Activated naive CD4-positive, alpha-beta T cell treated with Interleukin-2 at 50 U/mL for 16 hours (primary cell): Measurements from ENCODE around the gene LUC7L3.

Source experiments
- DNase-seq: peaks from one replicate; pipeline ENCODE4 v3.0.0-alpha.2; 2020

LUC7L3 gene

DNA sequence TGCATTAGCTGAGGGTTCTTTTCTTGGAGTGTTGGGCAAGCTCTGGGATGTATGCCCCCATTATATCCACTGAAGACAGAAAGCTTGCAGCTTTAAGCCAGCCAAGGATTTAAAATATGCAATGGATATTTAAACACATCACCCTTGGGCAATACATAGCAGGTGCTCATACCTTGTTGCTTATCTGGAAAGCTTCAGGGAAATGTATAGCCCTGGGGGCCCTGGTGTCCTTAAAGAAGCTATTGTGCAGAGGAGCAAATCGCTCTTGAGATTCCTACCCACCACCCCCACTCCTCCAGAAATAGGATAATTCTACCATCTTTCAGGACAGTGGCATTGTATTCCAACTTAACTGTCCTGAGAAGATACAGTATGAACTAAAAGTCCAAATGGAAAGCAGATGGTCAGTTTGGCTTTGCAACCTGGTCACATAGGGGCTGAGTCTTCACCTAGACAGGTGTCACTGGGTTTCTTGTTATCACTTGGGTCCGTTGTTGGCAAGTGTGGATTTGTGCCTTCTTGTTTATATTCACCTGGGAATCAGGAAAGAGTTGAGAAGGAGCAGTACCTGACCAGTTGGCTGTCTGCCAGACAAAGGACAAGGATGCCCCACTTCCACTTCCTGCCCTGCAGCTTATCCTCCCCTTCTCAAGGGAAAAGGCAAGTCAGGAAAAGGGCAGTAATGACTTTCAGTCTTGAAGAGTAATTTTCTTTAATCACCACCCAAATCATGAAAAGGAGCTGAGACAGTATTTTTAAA, 44.5 kb downstream of the LUC7L3 start:
- no peak for DNase-seq

DNA sequence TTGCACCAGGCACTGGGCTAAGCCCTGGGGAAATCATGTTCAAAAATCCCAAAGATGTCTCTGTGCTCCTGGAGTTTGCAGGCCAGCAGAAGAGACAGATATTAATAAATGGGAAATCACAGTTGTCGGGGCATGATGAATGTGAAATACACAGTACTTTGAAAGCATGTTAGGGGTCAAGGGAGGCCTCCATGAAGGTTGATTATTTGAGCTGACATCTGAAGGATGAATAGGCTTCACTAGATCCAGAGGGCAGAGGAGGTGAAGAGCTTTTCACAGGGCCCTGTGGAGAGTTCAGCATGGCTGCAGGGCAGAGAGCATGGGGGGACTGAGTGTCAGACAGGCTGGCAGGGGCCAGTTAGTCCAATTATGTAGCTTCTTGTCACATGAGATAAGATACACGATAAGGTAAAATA, 45.3 kb downstream of the LUC7L3 start:
- DNase-seq: no peak

DNA sequence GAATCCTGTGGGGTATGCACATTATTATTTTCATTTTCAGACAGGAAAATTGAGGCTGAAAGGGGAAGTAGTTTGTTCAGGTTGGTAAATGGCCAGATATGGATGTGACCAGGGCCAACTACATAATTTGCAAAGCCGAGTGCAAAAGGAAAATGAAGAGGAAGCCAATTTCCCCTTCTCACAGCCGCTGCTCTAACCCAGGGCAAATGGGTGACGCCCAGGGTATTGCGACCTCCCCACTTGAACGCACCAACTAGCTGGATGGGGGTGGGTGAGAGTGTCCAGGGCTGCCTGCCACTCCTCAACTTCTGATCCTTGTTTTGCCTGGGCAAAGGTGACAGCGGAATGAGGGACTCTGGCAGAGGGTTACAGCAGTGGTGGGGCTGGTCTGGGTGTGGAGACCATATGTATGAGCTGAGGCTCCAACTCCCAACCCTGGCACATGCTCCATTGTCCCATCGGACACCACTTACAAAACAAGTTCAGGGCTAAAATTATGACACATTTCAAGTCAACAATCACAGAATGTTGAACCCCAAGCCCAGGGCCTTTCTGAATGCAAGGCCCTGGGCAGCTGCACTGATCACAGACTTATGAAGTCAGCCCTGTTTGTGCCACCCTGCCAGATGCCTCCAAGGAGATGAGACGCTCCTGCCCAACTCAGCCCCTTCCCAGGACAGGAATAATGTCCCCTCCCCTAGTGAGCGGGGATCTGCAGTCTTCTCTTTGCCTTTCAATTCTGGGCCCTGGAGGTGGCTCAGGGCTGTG, 46.2 kb downstream of the LUC7L3 start:
- no peak for DNase-seq

DNA sequence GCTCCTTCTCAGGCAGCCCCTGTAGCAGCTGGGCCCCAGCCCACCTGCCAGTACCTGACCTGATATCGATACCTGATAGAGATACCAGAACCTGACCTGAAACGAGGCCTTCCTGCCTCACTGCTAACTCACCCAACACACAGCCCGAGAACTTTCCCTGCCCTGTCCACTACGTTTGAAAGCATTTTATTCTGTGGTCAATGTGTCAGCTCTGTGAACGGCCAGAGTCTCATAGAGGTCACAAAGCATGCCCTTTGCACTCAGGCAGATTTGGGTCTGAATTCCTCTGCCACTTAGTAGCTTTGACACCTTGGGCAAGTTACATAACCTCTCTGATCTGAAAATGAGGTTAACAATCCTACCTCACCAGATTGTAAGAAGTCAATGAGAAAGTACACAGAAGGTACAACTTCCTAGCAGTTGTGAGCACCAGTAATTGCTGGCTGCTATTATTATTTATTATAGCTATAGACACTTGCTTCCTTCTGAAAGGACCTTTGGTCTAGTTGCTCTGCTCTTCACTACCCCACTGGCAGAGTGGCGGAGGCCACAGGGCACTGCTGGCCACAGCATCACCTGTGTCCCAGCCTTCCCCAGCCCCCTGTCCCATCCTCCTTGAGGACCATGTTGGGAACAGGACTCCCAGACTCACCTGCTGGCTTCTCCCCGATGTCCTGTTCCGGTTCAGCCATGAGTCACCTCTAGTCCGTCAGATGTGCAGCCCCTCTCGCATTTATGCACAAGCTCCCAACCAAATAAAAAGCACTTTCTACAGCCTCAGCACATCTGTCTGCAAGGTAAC, 47.0 kb downstream of the LUC7L3 start:
- no peak for DNase-seq

DNA sequence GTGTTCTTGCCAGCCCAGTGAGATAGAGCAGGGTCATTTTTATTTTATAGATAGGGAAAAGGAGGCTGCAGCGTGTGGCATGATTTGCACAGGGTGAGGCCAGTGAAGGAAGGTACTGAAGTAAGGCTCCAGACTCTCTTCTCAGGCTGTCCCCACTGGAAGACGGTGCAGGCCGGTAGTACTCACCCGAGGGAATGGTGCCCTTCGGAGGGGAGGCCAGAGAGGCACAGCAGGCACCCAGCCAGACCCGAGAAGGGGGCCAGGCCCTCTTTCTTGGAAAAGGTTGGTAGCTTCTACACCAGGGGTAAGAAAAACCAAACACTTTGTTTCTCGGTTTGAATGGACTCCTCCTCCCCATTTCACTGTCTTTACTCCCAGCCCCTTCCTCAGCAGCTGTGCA, 47.6 kb downstream of the LUC7L3 start:
- DNase-seq: no peak

DNA sequence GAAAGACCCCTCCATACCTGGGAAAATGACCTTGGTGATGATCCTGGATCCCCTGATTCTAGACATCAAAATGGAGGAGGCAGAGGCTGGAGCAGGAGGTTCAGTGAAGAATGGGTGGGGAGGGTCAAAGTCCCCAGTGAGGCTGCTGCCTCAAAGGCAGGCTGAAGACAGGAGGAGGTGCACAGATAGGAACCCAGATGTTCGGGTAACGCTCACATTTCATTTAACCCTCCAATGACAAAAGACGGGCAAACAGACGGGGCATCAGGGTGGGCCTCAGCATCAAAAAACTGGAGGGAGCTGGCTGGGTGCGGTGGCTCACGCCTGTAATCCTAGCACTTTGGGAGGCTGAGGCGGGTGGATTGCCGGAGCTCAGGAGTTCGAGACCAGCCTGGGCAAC, 48.0 kb downstream of the LUC7L3 start, which contains the start of gene ANKRD40CL:
Gene ANKRD40CL, minus strand, starts transcription at position 73 of the 400 bp plus-strand sequence. CDS start 605 bp downstream, outside the sequence.
- no peak for DNase-seq

DNA sequence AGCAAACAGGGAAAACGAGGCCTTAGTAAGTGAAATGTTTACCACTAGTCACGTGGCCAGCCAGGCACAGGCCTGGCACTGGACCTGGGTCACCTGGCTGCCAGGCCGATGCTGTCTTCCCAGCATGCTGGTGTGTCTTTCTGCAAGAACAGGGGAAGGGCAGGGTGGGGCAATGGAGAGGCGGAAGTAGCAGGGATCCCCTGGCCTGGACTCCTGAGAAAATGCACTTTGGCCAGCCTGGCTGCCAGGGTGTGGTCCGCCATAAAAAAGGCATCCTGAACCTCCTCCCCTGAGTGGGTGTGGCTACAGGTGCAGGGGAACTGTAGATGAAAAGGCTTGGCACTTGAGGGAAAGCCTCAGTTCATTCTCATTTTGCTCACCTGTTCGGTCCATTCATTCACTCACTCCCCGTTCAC, 49.0 kb downstream of the LUC7L3 start:
- no peak for DNase-seq

DNA sequence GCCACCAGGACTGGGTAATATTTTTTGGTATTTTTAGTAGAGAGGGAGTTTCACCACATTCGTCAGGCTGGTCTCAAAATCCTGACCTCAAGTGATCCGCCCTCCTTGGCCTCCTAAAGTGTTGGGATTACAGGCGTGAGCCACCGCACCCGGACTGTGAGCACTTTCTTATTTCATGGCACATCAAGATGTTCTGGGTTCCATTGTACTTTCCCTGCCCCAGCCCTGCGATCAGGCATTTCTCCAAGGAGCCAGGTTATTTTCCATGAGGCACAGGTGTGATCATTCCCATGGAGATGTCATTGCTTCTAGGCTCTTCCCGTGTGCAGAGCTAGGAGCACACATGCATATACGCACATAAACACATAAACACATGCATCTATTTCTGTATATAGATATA, 50.5 kb downstream of the LUC7L3 start:
- DNase-seq: no peak

DNA sequence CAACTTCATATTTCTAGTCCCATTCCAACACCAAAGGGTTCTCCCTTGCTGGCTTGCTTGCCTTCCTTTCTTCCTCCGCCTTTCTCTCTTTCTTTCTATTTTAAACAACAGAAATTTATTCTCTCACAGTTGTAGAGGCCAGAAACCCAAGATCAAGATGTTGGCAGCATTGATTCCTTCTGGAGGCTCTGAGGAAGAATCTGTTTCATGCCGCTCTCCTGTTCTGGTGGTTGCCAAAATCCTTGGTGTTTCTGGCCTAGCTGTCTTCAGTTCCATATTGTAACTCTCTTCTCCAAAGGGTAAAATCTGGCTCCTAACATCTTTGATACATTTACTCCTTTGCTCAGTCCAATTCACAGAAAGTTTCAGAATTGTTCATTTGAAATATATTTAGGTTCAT, 50.9 kb downstream of the LUC7L3 start:
- no peak for DNase-seq

DNA sequence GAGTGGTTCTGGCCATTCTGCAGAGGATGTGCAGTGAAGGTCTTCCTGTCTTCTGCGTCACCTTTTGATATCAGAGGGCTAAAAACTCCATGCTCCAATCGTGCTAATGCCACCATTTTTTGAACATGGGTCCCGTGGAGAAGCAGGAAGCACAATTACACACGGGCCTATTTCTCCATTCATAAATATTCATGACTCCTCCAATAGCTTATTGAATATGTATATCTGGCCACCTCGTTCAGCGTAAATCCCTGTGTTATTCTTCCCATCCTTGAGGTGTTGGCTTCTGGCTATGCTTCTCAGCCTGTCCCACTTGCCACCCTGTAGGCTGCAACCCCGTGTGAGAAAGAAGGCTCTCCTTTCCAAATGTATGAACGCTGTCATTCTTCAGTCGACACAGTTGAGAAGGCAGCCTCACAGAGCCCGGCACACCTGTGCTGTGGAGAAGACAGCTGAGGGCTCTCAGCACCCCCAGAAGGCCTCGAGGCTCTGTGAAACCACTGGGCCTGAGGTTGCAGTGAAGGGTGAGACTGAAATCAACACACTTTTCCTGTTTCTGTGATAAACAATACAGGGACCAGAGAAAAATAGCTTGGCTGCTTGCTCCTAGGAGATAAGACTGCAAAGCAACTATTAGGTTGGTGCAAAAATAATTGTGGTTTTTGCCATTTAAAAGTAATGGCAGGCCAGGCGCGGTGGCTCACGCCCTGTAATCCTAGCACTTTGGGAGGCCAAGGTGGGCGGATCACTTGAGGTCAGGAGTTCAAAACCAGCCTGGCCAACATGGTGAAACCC, 52.8 kb downstream of the LUC7L3 start:
- DNase-seq: no peak

DNA sequence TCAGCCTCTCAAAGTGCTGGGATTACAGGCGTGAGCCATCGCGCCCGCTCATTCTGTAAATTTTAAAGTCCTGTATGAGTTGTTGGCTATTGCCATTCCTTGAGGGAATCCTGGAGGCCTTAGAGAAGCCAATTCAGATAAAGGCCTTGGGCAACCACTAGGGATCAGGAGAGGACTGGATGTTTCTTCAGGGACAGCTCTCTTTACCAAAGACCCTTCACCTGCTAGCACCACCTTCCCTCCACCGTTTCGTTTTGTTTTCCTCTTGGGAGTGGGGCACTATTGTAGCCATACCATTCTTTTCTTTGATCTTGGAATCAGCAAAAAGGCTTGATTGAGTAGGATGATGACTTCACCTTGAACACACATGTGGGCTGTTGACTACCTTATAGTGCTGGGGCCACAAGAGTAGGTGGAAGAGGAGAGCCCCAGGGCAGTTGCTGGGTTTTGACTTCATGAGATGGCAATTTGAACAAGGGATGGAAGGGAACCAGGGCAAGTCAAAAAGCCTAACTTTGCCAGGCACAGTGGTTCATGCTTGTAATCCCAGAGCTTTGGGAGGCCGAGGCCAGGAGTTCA, 54.9 kb downstream of the LUC7L3 start:
- no peak for DNase-seq

DNA sequence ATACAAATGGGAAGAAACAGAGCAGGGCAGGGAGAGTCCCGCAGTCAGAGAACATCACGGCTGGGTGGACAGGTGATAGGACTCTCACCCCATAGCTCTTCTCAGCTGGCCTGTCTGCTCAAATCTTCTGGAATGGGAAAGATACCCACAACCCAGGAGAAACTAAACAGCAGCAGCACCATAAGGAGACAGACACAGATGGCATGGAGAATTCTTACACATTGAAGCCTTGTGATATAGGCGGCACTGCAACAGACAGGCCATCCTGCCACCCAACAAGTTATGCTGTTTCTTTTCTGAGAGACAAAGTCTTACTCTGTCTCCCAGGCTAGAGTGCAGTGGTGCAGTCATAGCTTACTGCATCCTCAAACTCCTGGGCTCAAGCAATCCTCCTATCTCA, 56.5 kb downstream of the LUC7L3 start:
- no peak for DNase-seq

DNA sequence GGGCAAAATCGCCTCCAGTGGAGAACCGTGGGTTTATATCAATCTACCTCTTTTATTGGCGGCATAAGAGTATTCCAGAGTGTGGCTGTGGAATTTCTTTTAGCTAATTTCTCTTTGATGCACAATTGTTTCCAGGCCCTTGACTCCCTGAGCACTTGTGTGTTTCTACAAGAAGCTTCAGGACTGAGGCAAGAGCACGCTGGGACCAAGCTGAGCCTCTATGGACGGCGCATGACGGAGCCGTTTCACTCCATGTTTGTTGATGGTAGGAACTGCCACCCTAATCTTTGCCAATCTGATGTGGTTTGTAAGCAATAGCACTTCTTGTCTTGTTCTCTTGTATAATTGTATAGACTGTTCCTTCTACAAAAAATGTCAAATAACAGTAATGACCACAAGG, 59.1 kb downstream of the LUC7L3 start:
- no peak for DNase-seq

DNA sequence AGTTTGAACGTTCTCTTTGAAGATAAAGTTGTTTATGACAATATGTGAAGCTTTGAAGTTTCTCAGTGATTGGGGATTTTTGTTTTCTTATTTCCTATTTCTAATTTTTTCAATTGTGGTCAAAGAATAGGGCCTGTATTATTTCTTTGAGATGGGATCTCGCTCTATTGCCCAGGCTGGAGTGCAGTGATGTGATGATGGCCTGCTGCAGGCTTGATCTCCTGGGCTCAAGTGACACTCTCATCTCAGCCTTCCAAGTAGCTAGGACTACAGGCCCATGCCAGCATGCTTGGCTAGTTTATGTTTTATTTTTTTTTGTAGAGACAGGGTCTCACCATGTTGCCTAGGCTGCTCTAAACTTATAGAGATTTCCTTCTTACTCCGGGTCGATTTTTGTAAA, 59.6 kb downstream of the LUC7L3 start:
- no peak for DNase-seq

DNA sequence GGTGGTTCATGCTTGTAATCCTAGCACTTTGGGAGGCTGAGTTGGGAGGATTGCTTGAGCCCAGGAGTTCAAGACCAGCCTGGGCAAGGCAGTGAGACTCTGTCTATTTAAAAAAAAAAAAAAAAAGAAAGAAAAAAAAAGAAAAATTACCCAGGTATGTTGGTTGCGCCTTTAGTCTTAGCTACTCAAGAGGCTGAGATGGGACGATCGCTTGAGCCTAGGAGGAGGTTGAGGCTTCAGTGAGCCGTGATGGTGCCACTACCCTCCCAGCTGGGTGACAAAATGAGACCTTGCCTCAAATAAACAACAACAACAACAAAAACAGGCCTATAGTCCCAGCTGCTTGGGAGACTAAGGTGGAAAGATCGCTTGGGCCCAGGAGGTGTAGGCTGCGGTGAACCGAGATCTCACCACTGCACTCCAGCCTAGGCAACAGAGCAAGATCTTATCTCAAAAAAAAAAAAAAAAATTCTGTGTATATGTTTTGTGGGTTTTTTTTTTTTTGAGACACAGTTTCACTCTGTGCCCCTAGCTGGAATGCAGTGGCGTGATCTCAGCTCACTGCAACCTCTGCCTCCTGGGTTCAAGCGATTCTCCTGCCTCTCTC, 60.4 kb downstream of the LUC7L3 start:
- peak; percentile 50 for DNase-seq

DNA sequence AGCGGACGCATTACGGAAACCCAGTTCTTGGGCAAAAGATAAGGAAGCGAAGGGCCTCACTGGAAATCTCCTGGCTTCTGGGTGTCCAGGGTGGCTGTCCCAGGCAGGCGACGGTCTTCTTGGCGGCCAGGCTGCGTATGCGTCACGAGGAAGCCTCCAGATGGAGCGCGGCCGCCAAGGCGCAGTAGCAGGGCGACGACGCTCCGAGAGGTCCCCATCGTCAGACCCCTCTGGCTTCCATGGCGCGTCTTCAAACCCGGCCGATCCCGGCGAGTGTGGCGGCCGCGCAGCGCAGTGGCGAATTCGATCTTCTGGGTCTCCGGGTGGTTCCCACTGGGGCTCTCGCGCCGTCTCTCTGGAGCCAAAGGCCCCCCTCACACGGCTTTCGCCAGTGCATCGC, 61.8 kb downstream of the LUC7L3 start:
- no peak for DNase-seq

DNA sequence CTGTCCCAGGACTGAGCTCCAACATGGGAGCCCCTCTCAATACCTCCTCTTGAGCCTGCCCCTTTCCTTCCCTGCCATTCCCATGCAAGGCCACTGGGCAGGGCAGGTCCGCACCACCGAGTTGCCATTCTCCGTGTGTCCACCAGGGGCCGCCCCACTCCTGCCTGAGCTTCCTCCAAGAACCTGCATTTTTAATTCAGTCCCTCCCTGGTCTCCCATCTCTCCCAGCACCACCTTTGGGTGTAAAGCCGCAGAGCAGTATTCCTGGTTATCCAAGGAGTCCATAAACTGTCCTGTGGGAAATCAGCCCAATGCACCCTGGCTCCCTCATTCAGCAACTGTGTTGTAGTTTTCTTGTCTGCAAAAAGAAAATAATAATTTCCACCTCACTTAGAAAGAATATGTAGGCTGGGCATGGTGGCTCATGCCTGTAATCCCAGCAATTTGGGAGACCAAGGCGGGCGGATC, 63.8 kb downstream of the LUC7L3 start:
- peak; percentile 83 for DNase-seq

DNA sequence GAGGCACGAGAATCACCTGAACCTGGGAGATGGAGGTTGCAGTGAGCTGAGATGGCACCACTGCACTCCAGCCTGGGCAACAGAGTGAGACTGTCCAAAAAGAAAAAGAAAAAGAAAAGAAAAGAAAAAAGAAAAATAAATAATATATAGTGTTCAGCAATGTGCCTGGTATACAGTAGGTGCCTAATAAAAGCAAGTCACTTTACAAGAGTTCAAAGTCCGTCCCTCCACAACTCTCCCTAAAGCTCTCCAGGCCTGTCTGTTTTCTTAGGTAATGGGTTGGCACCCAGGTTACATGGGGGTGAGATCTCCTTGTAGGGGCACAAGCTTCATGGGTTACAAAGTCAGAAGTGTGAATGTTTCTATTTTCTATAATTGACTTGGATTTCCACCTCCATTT, 64.5 kb downstream of the LUC7L3 start:
- no peak for DNase-seq

DNA sequence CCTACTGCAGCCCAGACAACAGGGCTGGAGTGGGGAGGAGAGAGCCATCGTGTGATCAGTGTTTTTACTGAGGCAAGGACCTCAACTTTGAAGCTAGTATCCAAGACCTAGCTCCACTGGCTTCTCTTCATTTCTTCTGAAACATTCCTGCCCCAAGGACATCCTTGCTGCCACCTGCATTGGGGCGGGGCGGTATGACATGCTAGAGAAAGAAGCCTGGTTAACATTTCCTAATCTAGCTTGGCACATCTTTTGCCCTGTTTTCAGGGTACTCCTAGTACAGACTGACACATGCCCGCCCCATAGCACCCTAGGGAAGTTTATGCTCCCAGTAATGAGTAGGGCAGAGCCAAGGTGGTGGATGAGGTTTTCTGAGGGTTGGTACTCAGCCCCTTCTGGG, 65.7 kb downstream of the LUC7L3 start:
- no peak for DNase-seq

DNA sequence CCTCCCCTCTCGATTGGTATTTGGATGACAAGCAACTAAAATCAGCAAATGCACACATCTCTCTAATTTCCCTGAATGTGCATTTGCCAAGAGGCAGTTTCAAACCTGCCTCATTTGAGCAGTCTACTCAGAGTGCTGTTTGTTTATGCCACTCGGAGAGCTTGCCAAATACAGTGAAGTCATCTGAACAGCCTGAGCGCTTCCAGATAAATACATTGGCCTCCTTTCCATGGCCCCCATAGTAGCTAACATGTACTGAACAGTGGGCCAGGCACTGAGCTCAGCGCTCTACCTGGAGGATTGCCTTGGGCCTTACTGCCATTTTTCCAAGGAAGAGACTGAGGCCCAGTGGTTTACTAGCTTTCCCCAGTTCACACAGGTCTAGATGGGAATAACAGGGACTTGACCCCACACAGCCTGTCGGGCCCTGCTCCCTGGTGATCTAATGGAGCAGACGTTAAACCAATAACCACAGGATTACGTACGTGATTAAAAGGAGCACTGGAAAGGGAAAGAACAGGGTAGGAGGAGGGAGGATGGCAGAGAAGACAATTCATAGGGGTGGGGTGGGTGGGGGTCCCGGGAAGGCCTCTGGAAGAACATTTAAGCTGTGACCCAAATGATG, 66.7 kb downstream of the LUC7L3 start:
- DNase-seq: no peak

DNA sequence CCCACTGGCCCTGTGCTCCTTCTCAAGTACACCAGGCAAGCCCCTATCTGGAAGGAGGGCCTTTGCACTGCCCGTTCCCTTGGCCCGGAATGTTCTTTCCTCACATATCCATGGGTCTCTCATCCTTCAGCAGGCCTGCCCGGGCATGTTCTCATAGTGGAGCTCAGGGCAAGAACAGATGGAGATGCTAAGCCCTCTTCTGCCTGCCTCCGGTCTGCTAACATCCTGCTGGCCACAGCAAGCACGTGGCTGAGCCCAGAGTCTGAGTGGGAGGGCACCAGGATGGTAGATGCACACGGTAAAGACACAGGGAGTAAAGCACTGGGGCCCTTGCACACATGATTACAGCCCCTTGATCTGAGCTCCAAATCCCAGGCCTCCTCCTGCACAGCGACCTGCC, 67.7 kb downstream of the LUC7L3 start:
- DNase-seq: no peak
